Measurements from ENCODE around the gene BORCS8.
A peak's percentile ranks its signal among the peaks of the same experiment; 100 is the strongest.
"Not testable (repeated sequence)": the region's sequence is repeated elsewhere in the genome, so short reads cannot be mapped to it uniquely, and the experiment has no call there.

Gene BORCS8

DNA sequence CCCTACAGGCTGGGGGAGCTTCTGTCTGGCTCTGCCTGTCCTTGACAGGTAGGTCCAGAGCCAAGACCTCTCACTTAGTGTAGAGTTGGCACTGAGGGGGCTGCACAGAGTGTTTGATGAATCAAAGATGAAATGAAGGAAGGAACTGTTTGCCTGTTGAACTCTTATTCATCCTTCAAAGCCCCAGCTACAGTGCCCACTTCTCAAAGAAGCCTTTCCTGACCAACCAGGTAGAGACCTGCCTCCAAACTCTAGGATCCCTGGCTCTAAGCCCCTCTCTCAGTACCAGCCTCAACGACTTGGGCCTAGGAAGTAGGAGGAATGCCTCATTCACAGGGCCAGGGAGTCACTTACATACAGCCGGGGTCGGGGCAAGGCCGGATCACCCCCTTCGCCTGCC, 44.6 kb downstream of the BORCS8 start:
- DNase-seq: no peak

GRCh38 chr19:19146865-19147264, 45.1 kb downstream of the BORCS8 start:
- DNase-seq: no peak

- DNase-seq: peak; percentile 39
Observed at GRCh38 chr19:19145684-19146608, 46.0 kb downstream of the BORCS8 start.

GRCh38 chr19:19145281-19145680, 46.7 kb downstream of the BORCS8 start:
- no peak for DNase-seq

DNA sequence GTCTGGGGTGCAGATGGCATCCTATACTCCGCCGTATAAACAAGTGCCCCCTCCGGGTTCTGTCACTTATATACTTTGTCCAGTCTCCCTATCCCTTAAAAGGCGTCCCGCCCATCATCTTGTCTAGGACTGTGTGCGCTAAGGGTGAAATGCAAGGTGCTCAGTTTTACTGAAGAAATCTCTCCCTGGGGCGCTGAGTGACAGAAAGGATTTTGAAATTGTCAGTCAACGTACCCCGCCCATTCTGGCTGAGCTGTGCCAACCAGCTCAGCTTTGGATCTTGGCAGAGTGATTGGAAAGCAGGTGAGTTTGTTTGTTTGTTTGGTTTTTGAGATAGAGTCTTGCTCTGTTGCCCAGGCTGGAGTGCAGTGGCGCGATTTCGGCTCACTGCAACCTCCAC, 49.6 kb downstream of the BORCS8 start:
- DNase-seq: no peak

DNA sequence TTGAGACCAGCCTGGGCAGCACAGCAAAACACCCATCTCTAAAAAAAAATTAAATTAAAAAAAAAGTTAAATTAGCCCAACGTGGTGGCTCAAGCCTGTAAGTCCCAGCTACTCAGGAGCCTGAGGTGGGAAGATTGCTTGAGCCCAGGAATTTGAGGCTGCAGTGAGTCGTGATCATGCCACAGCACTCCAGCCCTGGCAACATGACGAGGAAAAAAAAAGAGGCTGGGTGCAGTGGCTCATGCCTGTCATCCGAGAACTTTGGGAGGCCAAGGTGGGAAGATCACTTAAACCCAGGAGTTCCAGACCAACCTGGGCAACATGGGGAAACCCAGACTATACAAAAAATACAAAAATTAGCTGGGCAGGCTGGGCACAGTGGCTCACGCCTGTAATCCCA, 51.5 kb downstream of the BORCS8 start:
- DNase-seq: no peak

- no peak for DNase-seq
Observed at GRCh38 chr19:19139876-19140229, 52.1 kb downstream of the BORCS8 start.

DNA sequence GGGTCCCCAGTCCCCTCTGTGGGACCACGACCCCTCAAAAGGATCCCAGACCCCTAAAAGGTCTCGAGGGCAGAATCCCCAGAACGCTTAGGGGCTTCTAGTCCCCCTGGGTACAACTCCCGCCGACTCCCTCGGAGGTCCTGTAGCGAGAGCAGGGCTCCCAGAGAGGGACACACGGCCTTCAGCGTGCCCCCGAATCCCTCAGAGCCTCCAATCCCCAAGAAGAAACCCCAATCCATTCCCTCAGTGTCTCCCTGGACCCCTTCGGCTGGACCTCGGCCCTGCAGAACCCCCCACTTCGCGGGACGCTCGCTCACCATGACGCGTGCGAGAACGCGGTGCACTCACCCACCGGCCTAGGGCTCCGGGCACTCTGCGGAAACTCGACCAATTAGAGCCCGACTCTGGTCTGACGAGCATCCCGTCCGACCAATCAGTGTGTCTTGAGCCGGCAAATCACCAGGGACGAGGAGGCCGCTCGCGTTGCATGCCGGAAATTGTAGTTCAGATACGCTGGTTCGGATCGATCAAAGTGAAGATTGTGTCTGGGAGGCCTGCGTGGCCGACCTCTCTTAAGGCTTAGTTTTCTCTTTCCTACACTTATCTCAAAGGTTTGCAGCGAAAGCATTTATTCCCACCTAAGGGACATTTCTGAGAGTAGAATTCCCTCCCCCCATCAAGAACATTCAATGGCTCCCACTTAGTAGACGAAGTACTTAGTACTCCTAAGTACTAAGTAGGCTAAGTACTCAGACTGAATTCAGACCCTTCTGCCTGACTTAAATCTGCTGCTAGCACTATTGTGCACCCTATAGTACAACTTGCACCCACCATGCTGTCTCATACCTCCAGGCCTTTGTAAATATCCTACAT, 53.6 kb downstream of the BORCS8 start, which contains the start of gene TMEM161A:
Gene TMEM161A (minus strand): TSS at position 370 of the 873 bp plus-strand sequence. CDS start 50 bp downstream, at position 320.
- peak; percentile 92 for DNase-seq

DNA sequence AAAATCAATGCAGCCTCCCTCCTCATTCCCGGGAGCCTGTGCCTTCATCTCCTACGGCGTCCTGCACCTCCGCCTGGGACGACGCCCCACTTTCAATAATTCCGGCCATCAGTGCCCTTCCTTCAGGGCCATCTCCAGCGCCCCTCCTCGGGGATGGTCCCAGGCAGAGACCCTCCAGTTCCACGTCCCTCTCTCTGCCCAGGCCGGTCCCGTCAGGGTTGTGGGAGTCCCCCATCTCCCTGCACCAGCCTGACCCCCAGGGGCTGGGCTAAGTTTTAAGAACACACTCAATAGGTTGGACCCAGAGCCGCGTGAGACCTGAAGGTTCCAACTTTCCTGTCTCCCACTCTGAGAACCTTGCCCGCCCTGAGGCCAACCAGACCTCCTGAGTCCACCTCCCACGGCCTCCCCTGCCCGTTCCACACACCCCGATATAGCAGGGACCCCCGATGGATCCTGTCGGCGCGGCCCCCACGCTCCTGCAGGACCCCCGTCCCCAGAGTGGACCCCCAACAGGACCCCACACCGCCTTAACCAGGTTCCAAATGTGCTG, 54.3 kb downstream of the BORCS8 start:
- no peak for DNase-seq

GRCh38 chr19:19135713-19136112, 56.2 kb downstream of the BORCS8 start:
- DNase-seq: not testable (repeated sequence)

DNA sequence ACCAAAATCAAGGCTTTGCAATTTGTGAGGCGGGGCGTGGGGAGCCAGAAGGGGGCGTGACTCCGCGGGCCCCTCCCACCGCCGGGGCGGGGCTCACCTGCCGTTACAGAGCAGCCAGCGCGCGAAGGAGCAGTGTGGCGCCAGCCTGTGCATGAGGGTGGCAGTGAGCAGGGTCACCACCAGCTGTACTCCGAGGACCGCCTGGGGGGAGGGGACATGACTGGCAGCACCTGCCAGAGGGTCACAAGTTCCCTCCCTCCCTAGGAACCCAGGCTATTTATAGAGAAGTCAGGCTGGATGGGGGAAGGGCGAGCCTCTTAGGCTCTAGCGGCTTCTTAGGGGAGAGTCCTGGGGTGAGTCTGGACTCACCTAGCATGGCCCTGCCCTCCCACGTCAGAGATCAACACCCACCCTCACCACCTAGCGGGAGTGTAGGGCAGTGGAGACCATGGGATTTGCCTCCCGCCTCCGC, 57.2 kb downstream of the BORCS8 start:
- DNase-seq: peak; percentile 35

- DNase-seq: no peak
Observed at GRCh38 chr19:19133985-19134384, 58.0 kb downstream of the BORCS8 start.

DNA sequence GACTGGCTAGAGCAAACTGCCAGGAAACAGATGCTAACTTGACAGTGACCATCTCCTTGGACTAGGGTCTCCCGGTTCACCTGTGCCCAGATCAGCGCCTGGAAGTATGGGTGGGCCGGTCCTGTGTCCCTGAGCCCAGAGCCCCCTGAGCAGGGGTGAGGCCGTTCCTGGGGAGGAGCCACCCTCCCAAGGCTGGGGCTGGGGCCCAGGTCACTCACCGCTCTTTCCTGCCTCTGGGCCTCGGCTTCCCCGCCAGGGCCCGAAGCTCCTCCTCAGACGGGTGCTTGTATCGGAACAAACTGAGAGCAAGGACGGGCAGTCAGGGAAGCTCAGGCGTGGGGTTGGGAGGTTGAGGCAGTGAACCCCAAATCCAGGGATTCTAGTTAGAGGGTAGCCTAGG, 59.0 kb downstream of the BORCS8 start:
- no peak for DNase-seq

DNA sequence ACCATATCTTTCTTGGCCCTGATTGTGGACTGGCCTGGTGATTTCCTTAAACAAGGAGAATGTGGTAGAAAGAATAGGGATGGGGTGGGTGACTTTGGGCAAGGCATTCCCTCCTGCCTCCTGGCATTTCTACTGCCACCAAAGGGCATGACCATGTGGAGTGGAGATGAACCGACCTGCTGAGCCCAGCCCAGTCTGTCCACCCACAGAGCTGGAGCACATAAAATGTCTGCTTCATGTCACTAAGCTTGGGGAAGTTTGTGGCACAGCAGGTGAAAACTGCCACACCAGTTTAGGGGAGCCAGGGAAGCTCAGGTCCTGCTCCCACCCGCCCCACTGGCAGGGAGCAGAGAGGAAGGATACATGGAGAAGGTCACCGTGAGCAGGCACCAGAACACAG, 60.0 kb downstream of the BORCS8 start:
- no peak for DNase-seq
